Measurements from ENCODE around the gene GABBR2.

- TF ChIP-seq CTCF (IDR thresholded peaks at IDR 0.05) (no peak; the same call in 1 of the 2 replicates), REST (IDR thresholded peaks at IDR 0.05; ENCODE audit: insufficient read depth in 1 of 2, low read depth in 2 of 2, low read length in 1 of 2) (no peak), SIN3A (IDR thresholded peaks at IDR 0.05; ENCODE audit: borderline replicate concordance, insufficient read depth, low read depth, low read length) (no peak), POLR2AphosphoS5 (IDR thresholded peaks at IDR 0.05; ENCODE audit: low read depth, low read length) (peak; percentile 56; the same call in 1 of the 2 replicates)
These were observed 453.0 kb downstream of the GABBR2 start, which contains the start of gene TBC1D2 for GRCh38 chr9:98255578-98256296.
